CD14-positive monocyte (primary cell): ENCODE results near the gene SCGB3A1. TPM values are rescaled to one million over a fixed set of nuclear protein-coding genes. Genes with fewer than 3 reads are reported as not detected.

Experiments used
- DNase-seq, 3 donors: peaks; one replicate each; pipeline ENCODE4 v3.0.0-alpha.2; 2011 to 2022
- H2AFZ ChIP-seq: 2 replicates; pipeline ENCODE4 v1.6.0; 2012; ENCODE audit warnings: mild to moderate bottlenecking, low read depth, low read length, inconsistent platforms; ENCODE audit not compliant: insufficient read depth, poor library complexity, severe bottlenecking
- H3K27ac ChIP-seq, 2 donors: 1 replicate in 1 of 2; 2 replicates in 1 of 2; pipeline ENCODE4 v1.5.1; 2012 to 2013; ENCODE audit warnings: low read length in 2 of 2, control low read depth in 1 of 2, inconsistent platforms in 1 of 2, low read depth in 1 of 2, mild to moderate bottlenecking in 1 of 2
- H3K27me3 ChIP-seq, 2 donors: one replicate each; pipeline versions ENCODE4 v1.6.0 to v1.6.1; 2011 to 2013; ENCODE audit warnings: low read length in 2 of 2; ENCODE audit not compliant: control insufficient read depth in 2 of 2, insufficient read depth in 2 of 2
- H3K36me3 ChIP-seq, 2 donors: replicated peaks in 1 of 2; 1 replicate in 1 of 2; 2 replicates in 1 of 2; pipeline versions ENCODE4 v1.5.1 to v1.6.1; 2012 to 2013; ENCODE audit warnings: low read length in 2 of 2, control low read depth in 1 of 2, inconsistent platforms in 1 of 2, mild to moderate bottlenecking in 1 of 2; ENCODE audit not compliant: insufficient read depth in 2 of 2, control insufficient read depth in 1 of 2
- H3K4me1 ChIP-seq, 2 donors: 1 replicate in 1 of 2; 2 replicates in 1 of 2; pipeline versions ENCODE4 v1.5.1 to v1.6.1; 2012 to 2013; ENCODE audit warnings: low read length in 2 of 2, control low read depth in 1 of 2, inconsistent platforms in 1 of 2, mild to moderate bottlenecking in 1 of 2, moderate library complexity in 1 of 2; ENCODE audit not compliant: insufficient read depth in 2 of 2, control insufficient read depth in 1 of 2
- H3K4me2 ChIP-seq: replicated peaks from 2 replicates; pipeline ENCODE3; 2012; ENCODE audit warnings: low read length, moderate library complexity, mild to moderate bottlenecking; ENCODE audit not compliant: poor library complexity, severe bottlenecking; ENCODE audit errors: extremely low read depth
- H3K4me3 ChIP-seq, 3 experiments: fragments of 200-600 bp in 1 of 3; sonication (generic) in 1 of 3; replicated peaks in 1 of 3; 1 replicate in 2 of 3; 2 replicates in 1 of 3; pipeline ENCODE4 v1.5.1; 2011 to 2013; ENCODE audit warnings: low read length in 3 of 3, mild to moderate bottlenecking in 3 of 3, control low read depth in 2 of 3, low read depth in 2 of 3, inconsistent platforms in 1 of 3, moderate library complexity in 1 of 3
- H3K79me2 ChIP-seq: 2 replicates; pipeline ENCODE4 v1.6.0; 2012; ENCODE audit warnings: mild to moderate bottlenecking, control low read depth, inconsistent platforms, low read length, moderate library complexity; ENCODE audit not compliant: insufficient read depth
- H3K9ac ChIP-seq: 2 replicates; pipeline ENCODE4 v1.6.0; 2017; ENCODE audit warnings: low read length, mild to moderate bottlenecking; ENCODE audit not compliant: insufficient read depth, poor library complexity, severe bottlenecking
- H3K9me3 ChIP-seq, 2 donors: replicated peaks in 1 of 2; 1 replicate in 1 of 2; 2 replicates in 1 of 2; pipeline versions ENCODE4 v1.5.1 to v1.6.1; 2012 to 2013; ENCODE audit warnings: low read length in 2 of 2, control low read depth in 1 of 2; ENCODE audit not compliant: control insufficient read depth in 1 of 2, insufficient read depth in 1 of 2
- H4K20me1 ChIP-seq: 2 replicates; pipeline ENCODE4 v1.6.0; 2012; ENCODE audit warnings: mild to moderate bottlenecking, low read length, control low read depth, moderate library complexity; ENCODE audit not compliant: insufficient read depth
- H3K27ac Mint-ChIP-seq, 7 donors: one replicate each; pipeline ENCODE4 v1.8.0; 2020; ENCODE audit warnings: mild to moderate bottlenecking in 7 of 7, mixed read lengths in 7 of 7, moderate library complexity in 6 of 7, inconsistent platforms in 2 of 7
- H3K27me3 Mint-ChIP-seq, 3 donors: one replicate each; pipeline ENCODE4 v1.8.0; 2021 to 2022; ENCODE audit warnings: low read depth in 3 of 3, mild to moderate bottlenecking in 3 of 3, mixed read lengths in 3 of 3, moderate library complexity in 3 of 3, inconsistent platforms in 1 of 3
- H3K36me3 Mint-ChIP-seq, 2 donors: one replicate each; pipeline ENCODE4 v1.8.0; 2020; ENCODE audit warnings: mixed read lengths in 2 of 2, inconsistent platforms in 1 of 2, mild to moderate bottlenecking in 1 of 2
- H3K4me1 Mint-ChIP-seq: one replicate; pipeline ENCODE4 v1.8.0; 2020; ENCODE audit warnings: mild to moderate bottlenecking, mixed read lengths
- H3K4me3 Mint-ChIP-seq, 2 donors: one replicate each; pipeline ENCODE4 v1.8.0; 2020; ENCODE audit warnings: mild to moderate bottlenecking in 2 of 2, mixed read lengths in 2 of 2, moderate library complexity in 1 of 2
- H3K9me3 Mint-ChIP-seq, 7 donors: one replicate each; pipeline ENCODE4 v1.8.0; 2020 to 2022; ENCODE audit warnings: mixed read lengths in 7 of 7, mild to moderate bottlenecking in 6 of 7, moderate library complexity in 6 of 7, inconsistent platforms in 2 of 7
- CTCF ChIP-seq: fragments of 200-600 bp; IDR thresholded peaks from one replicate; pipeline ENCODE4 v1.8.0; 2022; ENCODE audit warnings: antibody characterized with exemption, mild to moderate bottlenecking
- WGBS: methylation state at CpG from one replicate; pipeline ENCODE4 v1.1.5; 2013; ENCODE audit warnings: missing lambda C conversion rate; ENCODE audit not compliant: insufficient coverage; 5-methylcytosine and 5-hydroxymethylcytosine counted together
- intact Hi-C, 2 donors: fragments of 100-400 bp; cut with micrococcal nuclease; formaldehyde crosslinking; loops; one replicate each; pipeline versions ENCODE4 v1.15.0 to v1.15.1; 2023
- polyA plus RNA-seq, 3 donors: library from polyadenylated mRNA; depleted of rRNA in 1 of 3; unstranded in 2 of 3; stranded (reverse) in 1 of 3; fragments of 300-500 nt in 2 of 3; fragments of >200 nt in 1 of 3; fragmentation: Illumina TruSeq in 2 of 3; gene quantifications; 1 replicate in 2 of 3; 2 replicates in 1 of 3; pipeline ENCODE4 v1.2.3, GENCODE V29; 2012 to 2021

The SCGB3A1 gene
- polyA plus RNA-seq, 3 donors = 0.49 to 0.83 (median 0.59) TPM

GRCh38 chr5:180628827-180629750, 37.8 kb upstream of the SCGB3A1 start:
- H3K9me3 ChIP-seq = no peaks in the 10 kb centered on the region
- Mint-ChIP-seq H3K36me3 (no peaks in the 10 kb centered on the region), H3K4me1 (no peaks in the 10 kb centered on the region), H3K27ac (no peak overlapping the region), H3K9me3 (no peaks in the 10 kb centered on the region), H3K27me3 (peaks cover 0 to 5% (median 3%) of the 10 kb centered on the region in 3 donors), H3K4me3 (no peak overlapping the region)
- intact Hi-C loops = no loop called here
- no peak overlapping the region for H2AFZ ChIP-seq
- H3K9ac ChIP-seq = no peak overlapping the region
- DNase-seq = no peak
- no peaks in the 10 kb centered on the region for H3K27me3 ChIP-seq
- no peak overlapping the region for H3K4me2 ChIP-seq
- H3K4me3 ChIP-seq = no peak overlapping the region
- no peaks in the 10 kb centered on the region for H4K20me1 ChIP-seq
- no peaks in the 10 kb centered on the region for H3K4me1 ChIP-seq
- no peak overlapping the region for H3K27ac ChIP-seq
- H3K36me3 ChIP-seq = no peaks in the 10 kb centered on the region
- TF ChIP-seq CTCF = no peak
- WGBS = 90% methylated on average over 36 of the region's 44 CpGs
- H3K79me2 ChIP-seq = no peaks in the 10 kb centered on the region

GRCh38 chr5:180628211-180628610, 36.9 kb upstream of the SCGB3A1 start:
- Mint-ChIP-seq H3K4me1 (no peaks in the 10 kb centered on the region), H3K9me3 (peaks cover 0 to 2% (median 0%) of the 10 kb centered on the region in 7 donors), H3K4me3 (no peak overlapping the region), H3K27me3 (peaks cover 0 to 5% (median 2%) of the 10 kb centered on the region in 3 donors), H3K27ac (no peak overlapping the region), H3K36me3 (no peaks in the 10 kb centered on the region)
- no peak for DNase-seq
- Histone ChIP-seq H2AFZ (no peak overlapping the region), H3K79me2 (no peaks in the 10 kb centered on the region), H3K36me3 (no peaks in the 10 kb centered on the region), H3K27ac (no peak overlapping the region), H3K27me3 (no peaks in the 10 kb centered on the region), H3K4me3 (no peak overlapping the region), H3K9me3 (no peaks in the 10 kb centered on the region), H3K9ac (no peak overlapping the region), H3K4me1 (no peaks in the 10 kb centered on the region), H3K4me2 (no peak overlapping the region), H4K20me1 (no peaks in the 10 kb centered on the region)
- intact Hi-C loops = no loop called here
- WGBS = 86% methylated on average over 14 of the region's 14 CpGs
- TF ChIP-seq CTCF = no peak
